AML-193 (cell line): ENCODE results near the gene IGHMBP2.

Experiments used
- DNase-seq, 2 experiments: peaks; one replicate each; lab custom pipeline; 2025; lab: John Stamatoyannopoulos, UW

Gene IGHMBP2

DNA sequence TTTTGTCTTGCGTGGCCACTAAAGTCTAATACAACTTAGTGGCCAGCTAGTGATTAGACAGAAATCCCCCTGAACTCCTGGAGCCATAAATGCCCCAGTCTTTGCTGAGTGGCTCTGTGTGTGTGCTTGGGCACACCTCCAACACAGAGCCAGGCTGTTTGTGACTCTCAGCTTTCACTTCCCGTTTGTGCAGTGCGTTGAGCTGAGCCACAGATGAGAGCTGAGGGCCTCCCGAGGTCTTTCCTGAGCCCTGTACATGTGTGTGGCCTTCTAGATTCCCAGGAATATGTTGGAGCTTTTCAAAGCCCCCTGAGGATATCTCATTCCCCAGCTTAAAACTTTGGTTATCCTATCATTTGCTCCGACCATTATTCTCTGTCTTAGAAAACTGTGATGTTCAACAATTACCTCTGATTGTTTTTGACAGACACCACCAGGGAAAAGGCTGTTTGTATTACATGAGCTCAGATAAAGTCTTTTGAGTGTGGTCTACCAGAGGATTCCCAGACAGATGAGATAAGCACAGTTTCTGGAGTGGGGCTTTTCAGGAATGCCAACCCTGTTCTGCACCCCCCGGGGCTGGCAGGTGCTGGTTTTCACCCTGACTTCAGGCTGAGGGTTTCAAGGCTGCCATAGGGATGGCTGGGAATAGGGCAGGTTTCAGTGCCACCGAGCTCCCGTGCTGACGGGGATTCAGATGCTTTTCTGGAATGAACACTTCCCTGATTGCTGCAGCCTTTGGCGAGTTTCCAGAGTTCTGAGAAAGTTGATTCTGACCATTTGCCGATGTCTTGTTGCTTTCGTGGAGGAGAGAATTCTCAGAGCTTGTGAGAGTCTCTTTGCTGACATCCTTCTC is 23.8 kb downstream of the IGHMBP2 start:
- no peak for DNase-seq

GRCh38 chr11:68928136-68928880 is 24.6 kb downstream of the IGHMBP2 start:
- no peak for DNase-seq

GRCh38 chr11:68929135-68929534 is 25.4 kb downstream of the IGHMBP2 start:
- no peak for DNase-seq

GRCh38 chr11:68929706-68930570 is 26.2 kb downstream of the IGHMBP2 start:
- DNase-seq, result no peak

GRCh38 chr11:68930991-68931855 is 27.5 kb downstream of the IGHMBP2 start:
- no peak for DNase-seq

DNA sequence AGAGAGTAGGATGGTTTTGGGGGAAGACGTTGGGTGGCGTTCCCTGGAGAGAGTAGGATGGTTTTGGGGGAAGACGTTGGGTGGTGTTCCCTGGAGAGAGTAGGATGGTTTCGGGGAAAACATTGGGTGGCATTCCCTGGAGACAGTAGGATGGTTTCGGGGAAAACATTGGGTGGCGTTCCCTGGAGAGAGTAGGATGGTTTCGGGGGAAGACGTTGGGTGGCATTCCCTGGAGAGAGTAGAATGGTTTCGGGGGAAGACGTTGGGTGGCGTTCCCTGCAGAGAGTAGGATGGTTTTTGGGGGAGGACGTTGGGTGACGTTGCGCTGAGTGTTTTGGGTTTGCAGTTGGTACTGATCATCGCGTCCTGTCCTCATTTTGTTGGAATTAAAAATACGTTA is 28.2 kb downstream of the IGHMBP2 start:
- DNase-seq, result no peak

- no peak for DNase-seq
Observed at GRCh38 chr11:68932358-68932757, 28.7 kb downstream of the IGHMBP2 start.

GRCh38 chr11:68932933-68933577 is 29.4 kb downstream of the IGHMBP2 start:
- DNase-seq, result no peak

DNA sequence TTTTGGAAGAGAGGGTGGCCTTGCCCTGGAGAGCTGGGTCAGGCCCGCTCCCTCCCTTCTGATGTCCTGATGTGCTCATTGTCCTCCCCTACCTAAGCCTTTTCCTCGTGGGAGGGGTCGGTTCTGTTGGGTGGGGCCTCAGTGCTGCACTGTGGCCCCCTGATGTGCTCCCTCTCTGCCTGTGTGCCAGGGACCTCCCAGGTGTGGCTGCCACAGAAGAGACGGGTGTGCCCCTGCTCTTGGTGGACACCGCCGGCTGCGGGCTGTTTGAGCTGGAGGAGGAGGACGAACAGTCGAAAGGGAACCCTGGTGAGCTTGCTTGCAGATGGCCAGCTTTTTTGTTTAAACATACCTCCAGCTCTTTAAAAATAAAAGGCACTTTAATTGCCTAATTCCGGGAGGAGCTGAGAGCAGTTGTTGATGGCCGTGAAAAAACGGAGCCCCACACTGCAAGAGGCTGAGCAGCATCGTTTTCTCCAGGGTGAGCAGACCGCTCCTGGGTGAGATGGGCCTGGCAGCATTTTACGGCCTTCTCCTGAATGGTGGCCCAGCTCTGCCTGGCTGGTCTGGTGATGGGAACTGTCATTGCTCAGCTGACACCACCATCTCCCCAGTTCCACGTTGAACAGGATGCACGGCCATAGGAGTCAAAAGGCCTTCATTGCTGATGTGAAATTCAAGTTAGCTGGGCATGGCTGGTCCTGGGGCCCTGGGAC is 30.1 kb downstream of the IGHMBP2 start:
- DNase-seq, result no peak

GRCh38 chr11:68934321-68934645 is 30.6 kb downstream of the IGHMBP2 start:
- no peak for DNase-seq

DNA sequence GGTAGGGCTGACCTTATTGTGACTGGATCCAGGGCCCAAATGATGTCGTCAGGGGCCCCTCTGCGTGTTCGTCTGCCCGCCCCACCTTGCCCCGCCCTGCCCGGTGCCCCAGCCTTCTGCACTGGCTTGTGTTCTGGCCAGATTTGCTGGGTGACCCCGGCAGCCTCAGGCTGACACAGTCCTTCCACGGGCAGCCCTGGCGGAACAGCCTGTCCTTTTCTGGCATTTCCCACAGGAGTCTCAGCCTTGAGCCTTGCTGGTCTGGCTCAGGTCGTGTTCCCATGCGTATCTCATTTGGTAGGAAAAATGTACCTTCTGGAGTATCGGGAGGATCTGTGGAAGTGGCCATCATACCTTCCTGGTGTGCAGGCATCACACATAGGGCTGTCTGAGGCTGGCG is 31.0 kb downstream of the IGHMBP2 start:
- no peak for DNase-seq

GRCh38 chr11:68935066-68935465 is 31.4 kb downstream of the IGHMBP2 start:
- no peak for DNase-seq

DNA sequence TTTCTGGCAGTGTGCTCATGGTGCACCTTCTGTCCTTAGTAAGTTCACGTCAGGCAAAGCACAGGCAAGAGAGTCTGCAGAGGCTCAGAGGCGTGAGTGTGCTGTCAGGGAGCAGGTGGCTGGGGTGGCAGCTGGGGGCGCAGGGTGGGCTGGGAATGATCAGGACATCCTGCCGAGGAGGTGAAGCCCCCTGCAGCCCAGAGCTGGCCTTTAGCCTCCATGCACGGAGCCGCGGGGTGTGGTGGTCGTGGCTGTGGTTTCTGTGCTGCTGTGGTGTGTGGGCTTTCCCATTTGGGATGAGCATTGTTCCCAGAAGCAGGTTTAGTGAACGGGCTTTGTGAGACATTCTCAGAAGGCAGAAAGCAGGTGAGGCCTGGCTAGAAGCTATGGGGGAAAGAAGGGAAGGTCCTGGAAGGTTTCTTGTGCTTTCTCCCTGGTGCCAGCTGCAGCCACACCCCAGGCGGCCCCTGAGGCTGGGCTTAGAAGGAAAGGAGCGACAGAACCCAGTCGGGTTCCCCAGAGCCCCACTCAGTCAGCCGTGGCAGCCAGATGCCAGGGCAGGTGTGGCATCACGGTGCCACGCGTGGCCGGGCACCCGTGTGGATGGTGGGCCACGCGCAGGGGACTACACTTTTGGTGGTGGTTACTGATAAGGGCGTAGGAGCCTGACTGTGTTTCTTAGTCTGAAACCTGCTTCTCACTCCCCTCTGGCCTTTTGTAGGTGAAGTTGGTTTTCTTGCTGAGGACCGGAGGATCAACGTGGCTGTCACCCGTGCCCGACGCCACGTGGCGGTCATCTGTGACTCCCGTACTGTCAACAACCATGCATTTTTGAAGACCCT is 32.0 kb downstream of the IGHMBP2 start:
- DNase-seq, result no peak

DNA sequence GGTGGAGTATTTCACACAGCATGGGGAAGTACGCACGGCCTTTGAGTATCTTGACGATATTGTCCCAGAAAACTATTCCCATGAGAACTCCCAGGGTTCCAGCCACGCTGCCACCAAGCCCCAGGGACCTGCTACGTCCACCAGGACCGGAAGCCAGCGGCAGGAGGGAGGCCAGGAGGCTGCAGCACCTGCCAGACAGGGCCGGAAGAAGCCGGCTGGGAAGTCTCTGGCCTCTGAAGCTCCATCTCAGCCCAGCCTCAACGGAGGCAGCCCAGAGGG is 32.6 kb downstream of the IGHMBP2 start:
- no peak for DNase-seq

GRCh38 chr11:68936676-68937620 is 33.3 kb downstream of the IGHMBP2 start:
- no peak for DNase-seq

DNA sequence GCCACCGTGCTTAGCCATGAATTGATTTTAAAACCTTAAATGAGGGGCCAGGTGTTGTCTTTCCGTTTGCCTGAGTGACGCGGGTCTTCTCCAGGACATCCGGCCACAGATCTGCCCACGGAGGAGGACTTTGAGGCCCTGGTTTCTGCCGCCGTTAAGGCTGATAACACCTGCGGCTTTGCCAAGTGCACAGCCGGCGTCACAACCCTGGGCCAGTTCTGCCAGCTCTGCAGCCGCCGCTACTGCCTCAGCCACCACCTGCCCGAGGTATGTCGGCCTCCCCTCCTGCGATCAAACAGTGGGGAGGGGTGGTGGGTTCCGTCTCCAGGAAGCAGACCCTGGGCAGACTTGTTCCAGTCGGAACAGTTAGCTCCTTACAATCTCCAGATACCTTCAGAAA is 34.4 kb downstream of the IGHMBP2 start:
- no peak for DNase-seq

- DNase-seq, result no peak
Observed at GRCh38 chr11:68938816-68939582, 35.3 kb downstream of the IGHMBP2 start.
